ENCODE data around the gene KRTAP12-4.
"Not testable (repeated sequence)": the region's sequence is repeated elsewhere in the genome, so short reads cannot be mapped to it uniquely, and the experiment has no call there.

KRTAP12-4 gene

GRCh38 chr21:44628707-44629391 is 25.6 kb downstream of the KRTAP12-4 start:
- Histone ChIP-seq H3K79me2 (ENCODE audit: insufficient read depth, low read length) (no peaks in the 10 kb centered on the region), H3K27me3 (ENCODE audit: insufficient read depth, low read length) (no peaks in the 10 kb centered on the region)

GRCh38 chr21:44627831-44628233 is 26.6 kb downstream of the KRTAP12-4 start:
- H3F3A ChIP-seq (ENCODE audit: insufficient read depth, low read length), result not testable (repeated sequence)

More at GRCh38 chr21:44628707-44629391, 25.6 kb downstream of the KRTAP12-4 start:
- no peak overlapping the region for H3K9ac ChIP-seq (ENCODE audit: low read length)
- no peak overlapping the region for H2AFZ ChIP-seq (ENCODE audit: low read length)
- H4K20me1 ChIP-seq (ENCODE audit: insufficient read depth, low read length), result no peaks in the 10 kb centered on the region
- H3K4me3 ChIP-seq (ENCODE audit: low read depth, low read length, poor library complexity, severe bottlenecking), result no peak overlapping the region
- no peak overlapping the region for H3K27ac ChIP-seq (ENCODE audit: low read depth, low read length, poor library complexity, severe bottlenecking)
- no peak for TF ChIP-seq EZH2 (IDR thresholded peaks at IDR 0.05; ENCODE audit: borderline replicate concordance, low read length)
- no peak for TF ChIP-seq CTCF (IDR thresholded peaks at IDR 0.05; ENCODE audit: low read length)
- no peaks in the 10 kb centered on the region for H3K4me1 ChIP-seq (ENCODE audit: insufficient read depth, low read length, severe bottlenecking)
- no peak overlapping the region for H3K4me2 ChIP-seq (ENCODE audit: low read length)
- no peaks in the 10 kb centered on the region for H3K36me3 ChIP-seq (ENCODE audit: insufficient read depth, low read length)
- no peaks in the 10 kb centered on the region for H3F3A ChIP-seq (ENCODE audit: insufficient read depth, low read length)
- H3K9me3 ChIP-seq (ENCODE audit: low read length), result peaks cover 9% of the 10 kb centered on the region
- H3K9me2 ChIP-seq (ENCODE audit: low read depth, low read length), result no peaks in the 10 kb centered on the region

GRCh38 chr21:44627181-44627822 is 27.2 kb downstream of the KRTAP12-4 start:
- H3K36me3 ChIP-seq (ENCODE audit: insufficient read depth, low read length); H3K4me3 ChIP-seq (ENCODE audit: low read depth, low read length, poor library complexity, severe bottlenecking); H3K27ac ChIP-seq (ENCODE audit: low read depth, low read length, poor library complexity, severe bottlenecking); H3F3A ChIP-seq (ENCODE audit: insufficient read depth, low read length); H3K9ac ChIP-seq (ENCODE audit: low read length); H4K20me1 ChIP-seq (ENCODE audit: insufficient read depth, low read length); H2AFZ ChIP-seq (ENCODE audit: low read length); H3K4me1 ChIP-seq (ENCODE audit: insufficient read depth, low read length, severe bottlenecking); H3K9me2 ChIP-seq (ENCODE audit: low read depth, low read length); H3K4me2 ChIP-seq (ENCODE audit: low read length); H3K79me2 ChIP-seq (ENCODE audit: insufficient read depth, low read length); H3K27me3 ChIP-seq (ENCODE audit: insufficient read depth, low read length): not testable (repeated sequence)
- peaks cover 13% of the 10 kb centered on the region for H3K9me3 ChIP-seq (ENCODE audit: low read length)

More at GRCh38 chr21:44627831-44628233, 26.6 kb downstream of the KRTAP12-4 start:
- not testable (repeated sequence) for H3K9me2 ChIP-seq (ENCODE audit: low read depth, low read length); H4K20me1 ChIP-seq (ENCODE audit: insufficient read depth, low read length); H3K4me2 ChIP-seq (ENCODE audit: low read length); H3K79me2 ChIP-seq (ENCODE audit: insufficient read depth, low read length); H3K27me3 ChIP-seq (ENCODE audit: insufficient read depth, low read length); H3K4me3 ChIP-seq (ENCODE audit: low read depth, low read length, poor library complexity, severe bottlenecking); H2AFZ ChIP-seq (ENCODE audit: low read length); H3K36me3 ChIP-seq (ENCODE audit: insufficient read depth, low read length); H3K4me1 ChIP-seq (ENCODE audit: insufficient read depth, low read length, severe bottlenecking); H3K9ac ChIP-seq (ENCODE audit: low read length); H3K27ac ChIP-seq (ENCODE audit: low read depth, low read length, poor library complexity, severe bottlenecking)
- H3K9me3 ChIP-seq (ENCODE audit: low read length), result peaks cover 13% of the 10 kb centered on the region

- Histone ChIP-seq H3K9ac (ENCODE audit: low read length) (no peak within 1 kb of the TSS), H3K9me3 (ENCODE audit: low read length) (peaks cover 10% of the 10 kb centered on the region), H3F3A (ENCODE audit: insufficient read depth, low read length) (no peaks in the 10 kb centered on the region), H3K36me3 (ENCODE audit: insufficient read depth, low read length) (no peaks in the 10 kb centered on the region), H3K4me2 (ENCODE audit: low read length) (no peak within 1 kb of the TSS), H3K4me1 (ENCODE audit: insufficient read depth, low read length, severe bottlenecking) (no peaks in the 10 kb centered on the region), H3K4me3 (ENCODE audit: low read depth, low read length, poor library complexity, severe bottlenecking) (no peak within 1 kb of the TSS), H2AFZ (ENCODE audit: low read length) (no peak within 1 kb of the TSS), H3K79me2 (ENCODE audit: insufficient read depth, low read length) (no peaks in the 10 kb centered on the region), H4K20me1 (ENCODE audit: insufficient read depth, low read length) (no peaks in the 10 kb centered on the region), H3K27me3 (ENCODE audit: insufficient read depth, low read length) (no peaks in the 10 kb centered on the region), H3K27ac (ENCODE audit: low read depth, low read length, poor library complexity, severe bottlenecking) (no peak within 1 kb of the TSS), H3K9me2 (ENCODE audit: low read depth, low read length) (no peaks in the 10 kb centered on the region)
- TF ChIP-seq CTCF (IDR thresholded peaks at IDR 0.05; ENCODE audit: low read length), result no peak
- no peak for TF ChIP-seq EZH2 (IDR thresholded peaks at IDR 0.05; ENCODE audit: borderline replicate concordance, low read length)
Measured at GRCh38 chr21:44626673-44627143, 27.8 kb downstream of the KRTAP12-4 start, which contains the start of gene KRTAP10-9. TSS of gene KRTAP10-9 (plus strand) at chr21:44627093. CDS start at chr21:44627172, 79 bp downstream.

All from OCI-LY1 (cell line).